HG03442 (cell line): Measurements from ENCODE around the gene RMDN2.
"Not testable (repeated sequence)": the region's sequence is repeated elsewhere in the genome, so short reads cannot be mapped to it uniquely, and the experiment has no call there.

Source experiments
- ATAC-seq: cut with Tn5 transposase; IDR thresholded peaks from one replicate; pipeline ENCODE4 v1.9.1; 2021; ENCODE audit warnings: mild to moderate bottlenecking, moderate library complexity; ENCODE audit not compliant: unreplicated experiment

RMDN2 gene

DNA sequence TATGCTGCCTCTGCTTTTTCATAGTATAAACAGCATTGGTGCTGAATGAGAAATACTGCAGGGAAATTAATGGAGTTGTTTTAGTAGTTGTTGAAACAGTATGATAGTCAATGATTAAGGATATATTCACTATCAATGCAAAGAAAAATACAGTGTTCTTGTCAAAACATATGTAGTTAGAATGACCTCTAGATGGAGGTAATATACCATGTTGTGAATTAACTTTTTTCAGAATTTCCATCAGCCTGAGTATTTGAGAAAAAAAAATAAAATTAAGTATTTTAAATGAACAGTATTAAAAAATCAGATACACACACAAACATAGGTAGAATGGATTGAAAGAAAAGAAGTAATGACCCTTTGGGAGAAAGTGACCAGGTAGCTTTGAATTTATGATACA is 59.5 kb downstream of the RMDN2 start:
- no peak for ATAC-seq

DNA sequence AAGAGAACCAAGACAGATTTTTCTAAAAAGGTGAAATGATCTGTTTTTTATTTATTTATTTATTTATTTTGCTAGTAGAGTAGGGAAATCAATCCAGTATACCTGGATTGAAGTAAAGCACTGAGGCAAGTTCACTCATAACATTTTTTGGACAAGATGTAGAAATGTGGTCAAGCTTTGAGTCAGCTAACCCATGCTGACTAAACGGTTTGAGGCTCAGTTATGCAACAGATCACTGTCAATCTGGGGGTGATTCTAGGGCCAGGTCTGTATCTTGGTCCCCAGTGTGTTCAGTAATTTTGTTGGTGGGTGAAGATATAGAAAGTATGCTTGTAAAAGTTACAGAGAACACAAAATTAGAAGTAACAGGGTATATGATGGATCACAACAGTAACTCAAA is 60.2 kb downstream of the RMDN2 start:
- peak; percentile 64 for ATAC-seq

GRCh38 chr2:37987098-37987775 is 62.1 kb downstream of the RMDN2 start:
- ATAC-seq: no peak

DNA sequence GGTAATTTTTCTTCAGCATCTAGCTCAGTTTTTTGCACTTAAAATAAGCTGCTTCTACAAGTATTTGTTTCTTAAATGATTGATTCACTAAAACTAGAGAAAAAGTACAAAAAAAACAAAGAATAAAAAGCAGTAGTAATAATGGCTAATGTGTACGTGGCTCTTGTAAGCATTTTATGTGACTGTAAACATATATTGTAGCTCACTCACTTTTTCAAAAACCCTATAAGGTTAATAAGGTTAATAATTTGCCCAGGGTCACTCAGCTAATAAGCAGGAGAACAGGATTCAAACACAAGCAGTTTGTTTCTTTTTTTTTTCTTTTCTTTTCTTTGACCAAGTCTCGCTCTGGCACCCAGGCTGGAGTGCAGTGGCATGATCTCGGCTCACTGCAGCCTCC is 67.5 kb downstream of the RMDN2 start:
- no peak for ATAC-seq

DNA sequence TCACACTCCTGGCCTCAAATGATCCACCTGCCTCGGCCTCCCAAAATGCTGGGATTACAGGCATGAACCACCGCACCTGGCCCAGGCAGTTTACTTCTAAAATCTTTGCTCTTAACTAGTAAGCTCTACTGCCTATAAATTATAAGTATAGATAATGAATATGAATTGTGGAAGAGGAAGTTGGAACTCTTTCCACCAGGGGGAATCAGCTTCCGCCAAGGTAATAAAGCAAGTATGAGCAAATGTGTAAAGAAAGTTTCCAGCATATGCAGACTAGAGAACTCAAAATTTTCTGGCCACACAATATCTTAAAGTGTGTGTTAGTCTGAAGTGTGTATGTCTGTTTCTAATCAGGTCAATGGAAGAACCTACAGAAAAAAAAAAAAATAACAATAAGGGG is 68.1 kb downstream of the RMDN2 start:
- ATAC-seq: no peak

- ATAC-seq: no peak
Measured at GRCh38 chr2:37997629-37998028, 72.5 kb downstream of the RMDN2 start.

DNA sequence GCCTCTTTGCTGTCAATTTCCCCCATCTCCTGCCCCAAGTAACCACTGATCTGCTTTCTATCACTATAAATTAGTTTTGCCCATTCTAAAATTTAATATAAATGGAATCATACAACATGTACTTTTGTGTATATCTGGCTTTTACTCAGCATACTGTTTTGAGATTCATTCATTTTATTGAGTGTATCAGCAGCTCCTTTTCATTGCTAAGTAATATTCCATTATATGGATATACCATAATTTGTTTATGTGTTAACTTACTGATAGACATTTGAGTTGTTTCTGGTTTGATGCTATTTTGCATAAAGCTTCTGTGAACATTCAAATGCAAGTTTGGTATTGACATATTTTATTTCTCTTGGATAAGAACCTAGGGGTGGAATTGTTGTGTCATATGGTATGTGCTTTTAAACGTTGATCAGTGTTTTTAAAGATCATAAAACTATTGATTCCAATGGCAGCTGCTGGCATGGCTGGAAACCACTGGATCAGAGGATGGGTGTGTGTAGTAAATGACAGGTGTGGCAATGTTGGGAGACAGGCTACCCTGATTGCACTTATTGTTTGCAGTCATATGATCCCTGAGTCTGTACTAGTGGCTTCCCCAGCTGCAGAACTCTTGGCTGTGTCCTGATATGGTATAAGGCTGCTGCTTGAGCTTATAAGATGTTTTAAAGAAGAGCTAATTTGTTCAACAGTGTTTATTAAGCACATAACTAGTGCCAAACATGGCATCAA is 75.6 kb downstream of the RMDN2 start:
- ATAC-seq: no peak

- not testable (repeated sequence) for ATAC-seq
Measured at GRCh38 chr2:38010187-38010586, 85.1 kb downstream of the RMDN2 start.

DNA sequence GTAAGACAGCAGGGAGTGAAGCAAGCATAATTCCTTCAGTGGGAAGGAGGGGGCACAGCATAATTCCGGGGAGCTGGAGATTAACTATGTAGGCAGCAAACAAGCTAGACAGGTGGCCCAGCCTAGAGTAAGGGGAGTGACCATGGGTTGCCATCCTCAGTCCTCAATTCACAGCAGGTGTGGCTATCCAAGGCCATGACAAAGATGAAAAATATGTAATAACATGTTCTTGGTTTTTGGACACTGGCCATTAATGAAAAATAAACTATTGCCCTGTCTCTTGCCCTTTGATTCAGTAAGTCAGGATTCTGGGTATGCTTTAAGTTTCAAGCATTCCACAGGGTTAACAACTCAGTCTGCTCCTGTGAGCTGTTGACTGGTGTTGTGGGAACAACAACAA is 85.9 kb downstream of the RMDN2 start:
- no peak for ATAC-seq

- ATAC-seq: no peak
Measured at GRCh38 chr2:38013158-38013752, 88.2 kb downstream of the RMDN2 start.

GRCh38 chr2:38016219-38016618 is 91.1 kb downstream of the RMDN2 start:
- no peak for ATAC-seq

DNA sequence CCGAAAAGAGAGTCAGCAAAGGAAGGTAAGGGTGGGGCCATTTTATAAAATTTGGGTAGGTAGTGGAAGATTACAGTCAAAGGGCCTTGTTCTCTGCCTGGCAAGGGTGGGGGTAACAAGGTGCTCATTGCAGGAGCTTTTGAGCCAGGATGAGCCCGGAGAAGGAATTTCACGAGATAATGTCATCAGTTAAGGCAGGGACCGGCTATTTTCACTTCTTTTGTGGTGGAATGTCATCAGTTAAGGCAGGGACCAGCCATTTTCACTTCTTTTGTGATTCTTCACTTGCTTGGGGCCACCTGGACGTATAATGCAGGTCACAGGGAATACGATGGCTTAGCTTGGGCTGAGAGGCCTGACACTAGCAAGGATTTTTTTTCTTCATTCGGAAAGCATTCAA is 92.7 kb downstream of the RMDN2 start:
- no peak for ATAC-seq

- not testable (repeated sequence) for ATAC-seq
Measured at GRCh38 chr2:38020359-38021069, 95.4 kb downstream of the RMDN2 start.

DNA sequence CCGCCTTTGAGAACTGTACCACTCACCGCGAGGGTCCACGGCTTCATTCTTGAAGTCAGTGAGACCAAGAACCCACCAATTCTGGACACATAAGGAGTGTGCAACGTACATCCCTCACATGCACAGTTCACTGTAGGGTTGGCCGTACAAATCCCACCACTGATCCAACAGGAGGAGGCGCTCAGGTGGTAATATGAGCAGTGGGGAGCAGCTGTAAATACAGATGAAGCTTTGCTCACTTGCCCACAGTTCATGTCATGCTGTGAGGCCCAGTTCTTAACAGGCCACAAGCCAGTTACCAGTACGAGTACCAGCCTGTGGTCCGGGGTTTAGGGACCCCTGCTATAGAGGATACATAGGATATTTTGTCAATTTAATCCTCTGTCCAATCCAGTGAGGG is 96.5 kb downstream of the RMDN2 start:
- no peak for ATAC-seq

GRCh38 chr2:38026846-38027245 is 101.8 kb downstream of the RMDN2 start:
- no peak for ATAC-seq

DNA sequence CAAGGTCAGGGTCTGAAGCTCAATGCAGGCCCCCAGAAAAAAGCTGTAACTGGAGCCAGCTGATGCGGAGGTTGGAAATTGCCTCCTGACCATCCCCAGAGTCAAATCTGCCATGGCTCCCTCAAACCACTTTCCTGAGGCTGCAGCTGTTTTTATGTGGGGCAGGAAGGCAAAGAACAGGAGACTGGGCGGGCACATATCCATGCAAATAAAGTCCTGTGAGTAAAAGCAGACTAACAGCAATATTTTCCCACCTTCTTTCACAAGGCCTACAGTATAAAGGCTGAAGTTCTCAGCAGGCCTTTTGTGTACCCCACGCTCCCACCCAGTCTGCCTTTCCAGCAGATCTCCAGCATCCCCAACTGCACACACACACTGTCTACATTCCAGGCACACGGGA is 103.7 kb downstream of the RMDN2 start:
- no peak for ATAC-seq

GRCh38 chr2:38029512-38029911 is 104.4 kb downstream of the RMDN2 start:
- ATAC-seq: no peak

- no peak for ATAC-seq
Measured at GRCh38 chr2:38030635-38031355, 105.7 kb downstream of the RMDN2 start.

DNA sequence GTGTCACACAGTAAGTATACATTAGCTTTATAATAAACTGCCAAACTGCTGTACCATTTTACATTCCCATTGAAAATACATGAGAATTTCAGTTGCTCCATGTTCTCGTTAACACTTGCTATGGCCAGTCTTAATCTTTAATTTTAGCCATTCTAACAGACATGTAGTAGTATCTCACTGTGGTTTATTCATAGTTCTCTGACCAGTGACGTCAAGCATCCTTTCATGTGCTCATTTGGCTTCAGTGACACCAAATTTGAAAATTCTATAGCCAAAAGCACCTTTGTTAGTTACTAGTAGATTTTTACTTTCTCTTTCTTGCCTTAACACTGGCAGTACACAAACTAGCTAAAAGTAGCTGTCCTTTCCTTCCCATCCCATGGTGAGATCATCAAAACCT is 107.9 kb downstream of the RMDN2 start:
- ATAC-seq: no peak

- no peak for ATAC-seq
Measured at GRCh38 chr2:38033646-38034045, 108.6 kb downstream of the RMDN2 start.

- ATAC-seq: no peak
Measured at GRCh38 chr2:38035968-38036367, 110.9 kb downstream of the RMDN2 start.
